T-cell (primary cell): ENCODE measurements around the gene MCM5. TPM values are rescaled to one million over a fixed set of nuclear protein-coding genes. Genes with fewer than 3 reads are reported as not detected.

Source experiments
- ATAC-seq, 4 experiments: fragments of 200-7000 bp in 3 of 4; fragments of 150-1000 bp in 1 of 4; cut with Tn5 transposase; replicated peaks in 1 of 4; 1 replicate in 3 of 4; 2 replicates in 1 of 4; pipeline ENCODE4 v1.10.0; 2021; ENCODE audit warnings: moderate library complexity in 3 of 4, mild to moderate bottlenecking in 2 of 4, moderate number of reproducible peaks in 1 of 4
- CTCF ChIA-PET, 2 donors: fragments of 300-600 bp; sonication (Branson Sonifier 250); formaldehyde crosslinking; loops; one replicate each; lab custom pipeline; 2022; ENCODE audit warnings: antibody characterized with exemption in 2 of 2; lab: Charles Lee
- POLR2A ChIA-PET, 2 donors: fragments of 300-600 bp; sonication (Branson Sonifier 250); formaldehyde crosslinking; loops; one replicate each; lab custom pipeline; 2022; ENCODE audit warnings: antibody characterized with exemption in 2 of 2; lab: Charles Lee
- DNase-seq, 35 experiments: peaks; one replicate each; pipeline versions ENCODE4 v3.0.0 to v3.0.0-alpha.2; 2013 to 2023
- H3K27ac ChIP-seq: one replicate; pipeline ENCODE4 v1.5.1; 2013; ENCODE audit warnings: low read length
- H3K27me3 ChIP-seq, 2 experiments: replicated peaks in 1 of 2; 1 replicate in 1 of 2; 2 replicates in 1 of 2; pipeline versions ENCODE4 v1.6.1 to v1.7.0; 2013; ENCODE audit warnings: low read length in 1 of 2, mixed read lengths in 1 of 2; ENCODE audit not compliant: control insufficient read depth in 2 of 2, insufficient read depth in 2 of 2; ENCODE audit errors: extremely low read depth in 1 of 2
- H3K36me3 ChIP-seq, 2 donors: 1 replicate in 1 of 2; 2 replicates in 1 of 2; pipeline versions ENCODE4 v1.6.1 to v1.7.0; 2013; ENCODE audit warnings: low read length in 1 of 2; ENCODE audit not compliant: control insufficient read depth in 2 of 2, insufficient read depth in 1 of 2; ENCODE audit errors: extremely low read depth in 1 of 2
- H3K4me1 ChIP-seq, 2 experiments: 1 replicate in 1 of 2; 2 replicates in 1 of 2; pipeline versions ENCODE4 v1.6.1 to v1.7.0; 2013; ENCODE audit warnings: low read length in 2 of 2, mixed read lengths in 1 of 2; ENCODE audit not compliant: insufficient read depth in 2 of 2, control insufficient read depth in 1 of 2; ENCODE audit errors: extremely low read depth in 1 of 2
- H3K4me3 ChIP-seq, 2 donors: 1 replicate in 1 of 2; 2 replicates in 1 of 2; pipeline versions ENCODE4 v1.5.1 to v1.7.0; 2013; ENCODE audit warnings: mild to moderate bottlenecking in 2 of 2, low read length in 1 of 2, moderate library complexity in 1 of 2; ENCODE audit not compliant: control insufficient read depth in 1 of 2; ENCODE audit errors: extremely low read depth in 1 of 2
- H3K9me3 ChIP-seq: 2 replicates; pipeline ENCODE4 v1.7.0; 2013
- H3K27ac Mint-ChIP-seq, 2 donors: one replicate each; pipeline ENCODE4 v1.8.0; 2020 to 2021; ENCODE audit warnings: mild to moderate bottlenecking in 2 of 2, mixed read lengths in 2 of 2
- H3K27me3 Mint-ChIP-seq, 2 donors: one replicate each; pipeline ENCODE4 v1.8.0; 2021 to 2022; ENCODE audit warnings: mixed read lengths in 2 of 2
- H3K36me3 Mint-ChIP-seq: one replicate; pipeline ENCODE4 v1.8.0; 2021; ENCODE audit warnings: mixed read lengths
- H3K4me1 Mint-ChIP-seq, 3 donors: one replicate each; pipeline ENCODE4 v1.8.0; 2020 to 2022; ENCODE audit warnings: mixed read lengths in 3 of 3, mild to moderate bottlenecking in 1 of 3
- H3K4me3 Mint-ChIP-seq, 3 donors: one replicate each; pipeline ENCODE4 v1.8.0; 2020 to 2022; ENCODE audit warnings: mild to moderate bottlenecking in 3 of 3, mixed read lengths in 3 of 3, moderate library complexity in 3 of 3
- H3K9me3 Mint-ChIP-seq, 3 donors: one replicate each; pipeline ENCODE4 v1.8.0; 2020 to 2022; ENCODE audit warnings: mixed read lengths in 3 of 3
- WGBS: methylation state at CpG from one replicate; pipeline ENCODE4 v1.1.5; 2013; ENCODE audit warnings: missing lambda C conversion rate; ENCODE audit not compliant: insufficient coverage; 5-methylcytosine and 5-hydroxymethylcytosine counted together
- total RNA-seq, 35 experiments: library from RNA in 6 of 35; stranded (reverse) in 6 of 35; fragments of 120-200 nt in 1 of 35; gene quantifications; one replicate each; pipeline versions ENCODE4 v1.2.1 to v1.2.4 and lab custom pipeline; 2013 to 2026

Gene MCM5
- total RNA-seq, 5 donors from 2014 or later (not counting 1 experiment from before 2014, with no cell fraction given) = 34.7 to 66.8 (median 58.7) TPM

GRCh38 chr22:35454416-35455054 is 54.6 kb downstream of the MCM5 start:
- H3K4me1 ChIP-seq = no peaks in the 10 kb centered on the region
- ATAC-seq = no peak
- no peak overlapping the region for H3K27ac ChIP-seq
- 88% methylated on average over 4 of the region's 9 CpGs for WGBS
- CTCF ChIA-PET = no interaction called here
- H3K4me3 Mint-ChIP-seq = no peak overlapping the region
- no peaks in the 10 kb centered on the region for H3K9me3 ChIP-seq
- peaks cover 9% of the 10 kb centered on the region for H3K36me3 Mint-ChIP-seq
- H3K4me3 ChIP-seq = no peak overlapping the region
- H3K4me1 Mint-ChIP-seq = no peaks in the 10 kb centered on the region
- H3K9me3 Mint-ChIP-seq = no peaks in the 10 kb centered on the region
- H3K36me3 ChIP-seq = no peaks in the 10 kb centered on the region
- no peaks in the 10 kb centered on the region for H3K27me3 Mint-ChIP-seq
- DNase-seq = no peak
- POLR2A ChIA-PET = no interaction called here
- no peak overlapping the region for H3K27ac Mint-ChIP-seq
- no peaks in the 10 kb centered on the region for H3K27me3 ChIP-seq

GRCh38 chr22:35455529-35455928 is 55.6 kb downstream of the MCM5 start:
- no peak overlapping the region for H3K4me3 Mint-ChIP-seq
- no peaks in the 10 kb centered on the region for H3K9me3 ChIP-seq
- POLR2A ChIA-PET = no interaction called here
- no peak overlapping the region for H3K27ac ChIP-seq
- H3K27me3 Mint-ChIP-seq = no peaks in the 10 kb centered on the region
- no peaks in the 10 kb centered on the region for H3K36me3 ChIP-seq
- DNase-seq (no peak), ATAC-seq (no peak)
- no peak overlapping the region for H3K4me3 ChIP-seq
- H3K9me3 Mint-ChIP-seq = no peaks in the 10 kb centered on the region
- no peaks in the 10 kb centered on the region for H3K27me3 ChIP-seq
- no peaks in the 10 kb centered on the region for H3K4me1 ChIP-seq
- H3K36me3 Mint-ChIP-seq = peaks cover 6% of the 10 kb centered on the region
- no peak overlapping the region for H3K27ac Mint-ChIP-seq
- CTCF ChIA-PET = interaction anchor here in 1 of 2 donors (0.7 kb wide), 1 partner anchor 26 kb away, joined by 3 read pairs; no protein-coding TSS in a partner anchor
- no peaks in the 10 kb centered on the region for H3K4me1 Mint-ChIP-seq
- WGBS = 100% methylated on average over 5 of the region's 5 CpGs

- no peaks in the 10 kb centered on the region for H3K4me1 Mint-ChIP-seq
- POLR2A ChIA-PET = no interaction called here
- H3K27ac Mint-ChIP-seq = no peak overlapping the region
Measured at GRCh38 chr22:35456757-35457156, 56.8 kb downstream of the MCM5 start.

GRCh38 chr22:35457729-35458546 is 58.0 kb downstream of the MCM5 start:
- Histone ChIP-seq H3K4me3 (no peak overlapping the region), H3K27me3 (no peaks in the 10 kb centered on the region), H3K4me1 (no peaks in the 10 kb centered on the region), H3K36me3 (no peaks in the 10 kb centered on the region), H3K9me3 (no peaks in the 10 kb centered on the region), H3K27ac (no peak overlapping the region)
- no peak for ATAC-seq
- Mint-ChIP-seq H3K27me3 (no peaks in the 10 kb centered on the region), H3K36me3 (no peaks in the 10 kb centered on the region), H3K4me3 (no peak overlapping the region), H3K4me1 (no peaks in the 10 kb centered on the region), H3K9me3 (no peaks in the 10 kb centered on the region), H3K27ac (no peak overlapping the region)
- CTCF ChIA-PET = interaction anchor here in 1 of 2 donors (0.6 kb wide), 1 partner anchor 458 kb away, joined by 3 read pairs; no protein-coding TSS in a partner anchor
- POLR2A ChIA-PET = no interaction called here
- 79% methylated on average over 4 of the region's 9 CpGs for WGBS
- DNase-seq = no peak

More at GRCh38 chr22:35456757-35457156, 56.8 kb downstream of the MCM5 start:
- H3K36me3 ChIP-seq = no peaks in the 10 kb centered on the region
- H3K4me1 ChIP-seq = no peaks in the 10 kb centered on the region
- 92% methylated on average over 7 of the region's 10 CpGs for WGBS
- H3K27me3 ChIP-seq = no peaks in the 10 kb centered on the region
- H3K4me3 ChIP-seq = no peak overlapping the region
- CTCF ChIA-PET = no interaction called here
- Mint-ChIP-seq H3K9me3 (no peaks in the 10 kb centered on the region), H3K36me3 (no peaks in the 10 kb centered on the region), H3K4me3 (no peak overlapping the region), H3K27me3 (no peaks in the 10 kb centered on the region)
- H3K27ac ChIP-seq = no peak overlapping the region
- DNase-seq = no peak
- H3K9me3 ChIP-seq = no peaks in the 10 kb centered on the region
- no peak for ATAC-seq

GRCh38 chr22:35458547-35459422 is 58.8 kb downstream of the MCM5 start:
- no peaks in the 10 kb centered on the region for H3K4me1 ChIP-seq
- DNase-seq = no peak
- ChIA-PET POLR2A (no interaction called here), CTCF (no interaction called here)
- no peak for ATAC-seq
- H3K27ac ChIP-seq = no peak overlapping the region
- H3K36me3 ChIP-seq = no peaks in the 10 kb centered on the region
- Mint-ChIP-seq H3K4me1 (no peaks in the 10 kb centered on the region), H3K9me3 (peaks cover 0 to 5% (median 0%) of the 10 kb centered on the region in 3 donors), H3K27ac (no peak overlapping the region), H3K4me3 (no peak overlapping the region), H3K36me3 (peaks cover 5% of the 10 kb centered on the region), H3K27me3 (no peaks in the 10 kb centered on the region)
- H3K9me3 ChIP-seq = no peaks in the 10 kb centered on the region
- 96% methylated on average over 3 of the region's 18 CpGs for WGBS
- no peaks in the 10 kb centered on the region for H3K27me3 ChIP-seq
- H3K4me3 ChIP-seq = no peak overlapping the region

- H3K27ac Mint-ChIP-seq = no peak overlapping the region
- H3K27me3 ChIP-seq = no peaks in the 10 kb centered on the region
- peaks cover 5% of the 10 kb centered on the region for H3K36me3 Mint-ChIP-seq
- H3K4me1 ChIP-seq = no peaks in the 10 kb centered on the region
- ChIA-PET CTCF (no interaction called here), POLR2A (no interaction called here)
- H3K4me3 Mint-ChIP-seq = no peak overlapping the region
- no peaks in the 10 kb centered on the region for H3K27me3 Mint-ChIP-seq
- DNase-seq (no peak), ATAC-seq (no peak)
- WGBS = 95% methylated on average over 2 of the region's 14 CpGs
- no peaks in the 10 kb centered on the region for H3K36me3 ChIP-seq
- no peaks in the 10 kb centered on the region for H3K9me3 ChIP-seq
- no peaks in the 10 kb centered on the region for H3K4me1 Mint-ChIP-seq
- H3K9me3 Mint-ChIP-seq = peaks cover 0 to 6% (median 0%) of the 10 kb centered on the region in 3 donors
- H3K27ac ChIP-seq = no peak overlapping the region
- no peak overlapping the region for H3K4me3 ChIP-seq
Measured at GRCh38 chr22:35459423-35459894, 59.5 kb downstream of the MCM5 start.
